GM06990 (cell line): ENCODE data around the gene UBAP1L.
"Not testable (repeated sequence)": the region's sequence is repeated elsewhere in the genome, so short reads cannot be mapped to it uniquely, and the experiment has no call there.

Source experiments
- DNase-seq: peaks from one replicate; pipeline ENCODE4 v3.0.0-alpha.2; 2011; ENCODE audit not compliant: insufficient read length; ENCODE audit errors: extremely low read depth
- H3K27me3 ChIP-seq: replicated peaks from 2 replicates; pipeline ENCODE4 v1.6.0; 2011; ENCODE audit warnings: low read length; ENCODE audit not compliant: control insufficient read depth, insufficient read depth
- H3K36me3 ChIP-seq: 2 replicates; pipeline ENCODE4 v1.5.1; 2011; ENCODE audit warnings: low read length; ENCODE audit not compliant: control insufficient read depth, insufficient read depth
- H3K4me3 ChIP-seq: replicated peaks from 2 replicates; pipeline ENCODE4 v1.5.1; 2011; ENCODE audit warnings: low read depth, mild to moderate bottlenecking, control low read depth, low read length
- TF ChIP-seq, protein P1 (sequence below): IDR thresholded peaks from 2 replicates; pipeline ENCODE4 v1.5.1; 2011; ENCODE audit warnings: low read length, control low read depth, mild to moderate bottlenecking, inconsistent platforms; ENCODE audit not compliant: insufficient read depth, poor library complexity, severe bottlenecking

Gene UBAP1L

DNA sequence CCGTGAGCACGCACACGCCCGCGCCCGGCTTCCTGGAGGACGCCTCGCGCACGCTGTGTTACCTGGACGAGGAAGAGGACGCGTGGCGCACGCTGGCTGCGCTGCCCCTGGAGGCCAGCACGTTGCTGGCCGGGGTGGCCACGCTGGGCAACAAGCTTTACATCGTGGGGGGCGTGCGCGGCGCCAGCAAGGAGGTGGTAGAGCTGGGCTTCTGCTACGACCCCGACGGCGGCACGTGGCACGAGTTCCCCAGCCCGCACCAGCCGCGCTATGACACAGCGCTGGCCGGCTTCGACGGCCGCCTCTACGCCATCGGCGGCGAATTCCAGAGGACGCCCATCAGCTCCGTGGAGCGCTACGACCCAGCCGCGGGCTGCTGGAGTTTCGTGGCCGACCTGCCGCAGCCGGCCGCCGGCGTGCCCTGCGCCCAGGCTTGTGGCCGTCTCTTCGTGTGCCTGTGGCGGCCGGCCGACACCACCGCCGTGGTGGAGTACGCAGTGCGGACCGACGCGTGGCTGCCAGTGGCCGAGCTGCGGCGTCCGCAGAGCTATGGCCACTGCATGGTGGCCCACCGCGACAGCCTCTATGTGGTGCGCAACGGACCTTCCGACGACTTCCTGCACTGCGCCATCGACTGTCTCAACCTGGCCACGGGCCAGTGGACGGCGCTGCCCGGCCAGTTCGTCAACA is 37.6 kb downstream of the UBAP1L start:
- Histone ChIP-seq H3K36me3 (no peaks in the 10 kb centered on the region), H3K4me3 (no peak overlapping the region), H3K27me3 (no peaks in the 10 kb centered on the region; the same call in 1 of the 2 replicates)
- TF ChIP-seq, protein P1, sequence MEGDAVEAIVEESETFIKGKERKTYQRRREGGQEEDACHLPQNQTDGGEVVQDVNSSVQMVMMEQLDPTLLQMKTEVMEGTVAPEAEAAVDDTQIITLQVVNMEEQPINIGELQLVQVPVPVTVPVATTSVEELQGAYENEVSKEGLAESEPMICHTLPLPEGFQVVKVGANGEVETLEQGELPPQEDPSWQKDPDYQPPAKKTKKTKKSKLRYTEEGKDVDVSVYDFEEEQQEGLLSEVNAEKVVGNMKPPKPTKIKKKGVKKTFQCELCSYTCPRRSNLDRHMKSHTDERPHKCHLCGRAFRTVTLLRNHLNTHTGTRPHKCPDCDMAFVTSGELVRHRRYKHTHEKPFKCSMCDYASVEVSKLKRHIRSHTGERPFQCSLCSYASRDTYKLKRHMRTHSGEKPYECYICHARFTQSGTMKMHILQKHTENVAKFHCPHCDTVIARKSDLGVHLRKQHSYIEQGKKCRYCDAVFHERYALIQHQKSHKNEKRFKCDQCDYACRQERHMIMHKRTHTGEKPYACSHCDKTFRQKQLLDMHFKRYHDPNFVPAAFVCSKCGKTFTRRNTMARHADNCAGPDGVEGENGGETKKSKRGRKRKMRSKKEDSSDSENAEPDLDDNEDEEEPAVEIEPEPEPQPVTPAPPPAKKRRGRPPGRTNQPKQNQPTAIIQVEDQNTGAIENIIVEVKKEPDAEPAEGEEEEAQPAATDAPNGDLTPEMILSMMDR = no peak
- DNase-seq = no peak

DNA sequence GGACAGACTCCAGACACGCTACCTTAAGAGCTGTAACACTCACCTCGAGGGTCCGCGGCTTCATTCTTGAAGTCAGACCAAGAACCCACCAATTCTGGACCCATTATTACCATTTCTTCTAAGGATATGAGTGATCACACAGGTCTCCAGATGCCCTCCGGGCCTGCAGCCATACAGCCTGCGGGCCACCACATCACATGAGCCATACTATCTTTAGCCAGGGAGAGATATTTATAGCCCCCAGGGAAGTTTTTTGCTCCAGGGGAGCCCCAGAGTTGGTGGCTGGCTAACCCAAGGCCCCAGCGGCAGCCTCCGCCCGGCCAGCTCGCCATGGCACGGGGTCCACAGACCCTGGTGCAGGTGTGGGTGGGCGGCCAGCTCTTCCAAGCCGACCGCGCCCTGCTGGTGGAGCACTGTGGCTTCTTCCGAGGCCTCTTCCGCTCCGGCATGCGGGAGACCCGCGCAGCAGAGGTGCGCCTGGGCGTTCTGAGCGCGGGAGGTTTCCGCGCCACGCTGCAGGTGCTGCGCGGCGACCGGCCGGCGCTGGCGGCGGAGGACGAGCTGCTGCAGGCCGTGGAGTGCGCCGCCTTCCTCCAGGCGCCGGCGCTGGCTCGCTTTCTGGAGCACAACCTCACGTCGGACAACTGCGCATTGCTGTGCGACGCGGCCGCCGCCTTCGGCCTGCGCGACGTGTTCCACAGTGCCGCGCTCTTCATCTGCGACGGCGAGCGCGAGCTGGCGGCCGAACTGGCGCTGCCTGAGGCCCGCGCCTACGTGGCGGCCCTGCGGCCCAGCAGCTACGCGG is 38.3 kb downstream of the UBAP1L start, which contains the start of gene KBTBD13:
Gene KBTBD13, plus strand, starts transcription at position 261 of the 805 bp plus-strand sequence. Its CDS starts 70 bp downstream, at position 331.
- Histone ChIP-seq H3K27me3 (no peaks in the 10 kb centered on the region; the same call in 1 of the 2 replicates), H3K4me3 (no peak within 1 kb of the TSS), H3K36me3 (no peaks in the 10 kb centered on the region)
- DNase-seq = no peak
- TF ChIP-seq, protein P1 = no peak

DNA sequence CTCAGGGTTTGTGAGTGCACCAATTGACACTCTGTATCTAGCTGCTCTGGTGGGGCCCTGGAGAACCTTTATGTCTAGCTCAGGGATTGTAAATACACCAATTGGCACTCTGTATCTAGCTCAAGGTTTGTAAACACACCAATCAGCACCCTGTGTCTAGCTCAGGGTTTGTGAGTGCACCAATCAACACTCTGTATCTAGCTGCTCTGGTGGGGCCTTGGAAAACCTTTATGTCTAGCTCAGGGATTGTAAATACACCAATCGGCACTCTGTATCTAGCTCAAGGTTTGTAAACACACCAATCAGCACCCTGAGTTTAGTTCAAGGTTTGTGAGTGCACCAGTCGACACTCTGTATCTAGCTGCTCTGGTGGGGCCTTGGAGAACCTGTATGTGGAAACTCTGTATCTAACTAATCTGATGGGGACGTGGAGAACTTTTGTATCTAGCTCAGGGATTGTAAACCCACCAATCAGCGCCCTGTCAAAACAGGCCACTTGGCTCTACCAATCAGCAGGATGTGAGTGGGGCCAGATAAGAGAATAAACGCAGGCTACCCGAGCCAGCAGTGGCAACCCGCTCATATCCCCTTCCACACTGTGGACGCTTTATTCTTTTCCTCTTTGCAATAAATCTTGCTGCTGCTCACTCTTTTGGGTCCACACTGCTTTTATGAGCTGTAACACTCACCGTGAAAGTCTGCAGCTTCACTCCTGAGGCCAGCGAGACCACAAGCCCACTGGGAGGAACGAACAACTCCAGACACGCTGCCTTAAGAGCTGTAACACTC is 39.2 kb downstream of the UBAP1L start:
- not testable (repeated sequence) for DNase-seq, H3K27me3 ChIP-seq, H3K4me3 ChIP-seq, H3K36me3 ChIP-seq

DNA sequence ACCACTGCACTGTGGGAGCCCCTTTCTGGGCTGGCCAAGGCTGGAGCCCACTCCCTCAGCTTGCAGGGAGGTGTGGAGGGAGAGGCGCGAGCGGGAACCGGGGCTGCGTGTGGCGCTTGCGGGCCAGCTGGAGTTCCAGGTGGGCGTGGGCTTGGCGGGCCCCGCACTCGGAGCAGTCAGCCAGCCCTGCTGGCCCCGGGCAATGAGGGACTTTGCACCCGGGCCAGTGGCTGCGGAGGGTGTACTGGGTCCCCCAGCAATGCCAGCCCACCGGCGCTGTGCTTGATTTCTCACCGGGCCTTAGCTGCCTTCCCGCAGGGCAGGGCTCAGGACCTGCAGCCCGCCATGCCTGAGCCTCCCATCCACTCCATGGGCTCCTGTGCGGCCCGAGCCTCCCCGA is 40.1 kb downstream of the UBAP1L start:
- not testable (repeated sequence) for H3K4me3 ChIP-seq, DNase-seq, H3K36me3 ChIP-seq, H3K27me3 ChIP-seq

DNA sequence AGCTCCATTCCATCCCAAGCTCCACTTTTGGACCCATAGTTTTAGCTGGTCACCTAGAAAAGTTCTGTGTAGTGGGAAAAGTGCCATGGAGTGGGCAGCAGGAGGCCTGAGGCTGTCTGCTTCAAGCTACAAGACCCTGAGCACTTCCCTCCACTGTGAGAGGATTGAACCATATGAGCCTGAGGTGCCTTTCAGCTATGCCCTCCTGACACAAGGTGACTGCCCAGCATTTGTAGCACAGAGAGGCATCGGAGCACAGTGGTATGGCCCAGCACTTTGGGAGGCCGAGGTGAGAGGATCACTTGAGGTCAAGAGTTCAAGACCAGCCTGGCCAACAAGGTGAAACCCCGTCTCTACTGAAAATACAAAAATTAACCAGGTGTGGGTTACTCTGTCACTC is 42.4 kb downstream of the UBAP1L start:
- TF ChIP-seq, protein P1 = no peak
- no peak for DNase-seq

DNA sequence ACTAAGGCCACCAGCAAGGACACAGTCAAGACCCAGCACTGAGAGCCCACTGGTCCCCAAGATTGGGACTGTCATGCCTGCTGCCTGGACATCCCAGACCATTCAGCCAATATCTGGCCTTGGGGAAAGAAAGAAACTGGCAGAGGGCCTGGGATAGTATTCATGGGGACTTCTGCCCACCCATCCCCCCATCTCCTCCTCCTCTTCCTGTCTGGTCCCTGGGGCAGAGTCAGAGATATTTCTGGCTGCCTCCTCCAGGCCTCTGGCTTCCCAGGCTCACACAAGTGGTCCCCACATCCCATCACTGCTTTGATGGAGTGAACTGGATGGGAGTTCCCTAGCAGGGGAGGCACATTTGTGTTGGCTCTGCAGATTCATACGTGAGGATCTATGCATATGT is 43.0 kb downstream of the UBAP1L start:
- no peak for DNase-seq
- TF ChIP-seq, protein P1 = no peak
- Histone ChIP-seq H3K4me3 (no peak overlapping the region), H3K27me3 (peaks cover 1% of the 10 kb centered on the region; the same call in 1 of the 2 replicates), H3K36me3 (no peaks in the 10 kb centered on the region)

More for the DNA sequence above, 42.4 kb downstream of the UBAP1L start:
- Histone ChIP-seq H3K36me3 (no peaks in the 10 kb centered on the region), H3K4me3 (no peak overlapping the region), H3K27me3 (no peaks in the 10 kb centered on the region)
